Measurements from ENCODE around the gene TCP10L.
A peak's percentile ranks its signal among the peaks of the same experiment; 100 is the strongest.

The TCP10L gene

GRCh38 chr21:32587651-32588050, 2.3 kb upstream of the TCP10L start:
- no peak overlapping the region for H3K4me3 ChIP-seq (ENCODE audit: low read depth, low read length)
- DNase-seq (ENCODE audit: low read depth): no peak
- no peak for TF ChIP-seq CTCF (IDR thresholded peaks at IDR 0.05; ENCODE audit: control insufficient read depth, extremely low read depth, insufficient read depth)

DNA sequence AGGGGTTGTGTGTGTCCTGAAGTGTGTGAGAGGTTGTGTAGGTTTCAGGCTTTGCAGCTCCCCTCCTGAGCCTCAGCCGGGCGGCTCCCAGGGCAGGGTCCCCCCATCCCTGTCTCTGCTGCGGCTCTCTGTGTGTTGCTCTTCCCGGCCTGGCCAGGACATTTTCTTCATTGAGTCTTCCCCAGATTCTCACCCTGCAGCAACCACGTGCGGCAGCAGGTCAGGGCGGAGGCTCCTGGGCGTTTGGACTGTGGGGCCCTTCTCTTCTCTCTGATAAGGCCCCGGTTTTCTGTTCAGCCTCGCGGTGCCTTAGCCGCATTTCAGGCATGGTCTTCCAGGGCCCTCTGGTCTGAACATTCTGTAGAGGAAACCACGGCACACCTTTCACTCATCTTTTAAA, 1.8 kb upstream of the TCP10L start:
- no peak overlapping the region for H3K4me3 ChIP-seq (ENCODE audit: low read depth, low read length)
- no peak for DNase-seq (ENCODE audit: low read depth)
- no peak for TF ChIP-seq CTCF (IDR thresholded peaks at IDR 0.05; ENCODE audit: control insufficient read depth, extremely low read depth, insufficient read depth)

- no peak for TF ChIP-seq CTCF (IDR thresholded peaks at IDR 0.05; ENCODE audit: control insufficient read depth, extremely low read depth, insufficient read depth)
- H3K4me3 ChIP-seq (ENCODE audit: low read depth, low read length): no peak overlapping the region
- DNase-seq (ENCODE audit: low read depth): no peak
Observed at GRCh38 chr21:32585970-32586369, 647 bp upstream of the TCP10L start.

DNA sequence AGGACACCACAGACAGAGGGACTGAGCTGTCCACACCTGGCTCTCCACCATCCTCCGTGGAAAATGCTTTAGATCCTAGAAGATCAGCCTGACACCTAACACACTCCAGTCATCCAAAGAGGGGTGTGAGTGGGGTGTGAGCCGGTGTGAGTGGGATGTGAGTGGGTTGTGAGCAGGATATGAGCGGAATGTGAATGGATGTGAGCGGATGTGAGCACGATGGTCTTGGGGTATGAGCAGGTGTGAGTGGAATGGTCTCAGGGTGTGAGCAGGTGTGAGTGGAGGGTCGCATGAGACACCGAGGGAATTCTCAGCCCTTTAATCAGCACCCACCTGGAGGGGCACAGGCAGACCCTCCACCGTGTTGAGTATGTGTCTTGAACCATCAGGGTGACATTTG, 851 bp downstream of the TCP10L start:
- H3K4me3 ChIP-seq (ENCODE audit: low read depth, low read length): no peak overlapping the region
- TF ChIP-seq CTCF (IDR thresholded peaks at IDR 0.05; ENCODE audit: control insufficient read depth, extremely low read depth, insufficient read depth): no peak
- no peak for DNase-seq (ENCODE audit: low read depth)

GRCh38 chr21:32581732-32582131, 3.6 kb downstream of the TCP10L start:
- TF ChIP-seq CTCF (IDR thresholded peaks at IDR 0.05; ENCODE audit: control insufficient read depth, extremely low read depth, insufficient read depth): no peak
- no peak overlapping the region for H3K4me3 ChIP-seq (ENCODE audit: low read depth, low read length)
- no peak for DNase-seq (ENCODE audit: low read depth)

DNA sequence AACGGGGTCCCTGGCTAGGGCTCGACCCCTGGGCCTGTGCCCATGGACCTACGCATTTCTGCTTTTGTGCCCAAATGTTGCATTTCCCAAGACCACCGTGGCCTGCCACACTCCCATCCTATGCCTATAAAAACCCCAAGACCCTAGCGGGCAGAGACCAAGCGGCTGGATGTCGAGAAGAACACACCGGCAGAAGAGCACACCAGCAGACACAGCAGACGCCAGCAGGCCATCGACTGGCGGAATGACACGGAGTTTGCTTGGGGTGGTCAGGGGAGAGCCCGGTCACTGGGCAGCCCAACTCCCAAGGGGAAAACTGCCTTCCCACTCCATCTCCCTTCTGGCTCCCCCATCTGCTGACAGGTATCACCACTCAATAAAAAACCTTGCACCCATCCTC, 4.4 kb downstream of the TCP10L start:
- no peak for DNase-seq (ENCODE audit: low read depth)
- no peak for TF ChIP-seq CTCF (IDR thresholded peaks at IDR 0.05; ENCODE audit: control insufficient read depth, extremely low read depth, insufficient read depth)
- H3K4me3 ChIP-seq (ENCODE audit: low read depth, low read length): no peak overlapping the region

GRCh38 chr21:32578107-32578691, 7.1 kb downstream of the TCP10L start:
- H3K4me3 ChIP-seq (ENCODE audit: low read depth, low read length): no peak overlapping the region
- TF ChIP-seq CTCF (IDR thresholded peaks at IDR 0.05; ENCODE audit: control insufficient read depth, extremely low read depth, insufficient read depth): peak; percentile 44
- no peak for DNase-seq (ENCODE audit: low read depth)
